K562 (cell line): Measurements from ENCODE around the gene SDC1. TPM values are rescaled to one million over a fixed set of nuclear protein-coding genes. Genes with fewer than 3 reads are reported as not detected.

ENCODE experiments used
- ATAC-seq: fragments of 200-7000 bp; cut with Tn5 transposase; 3 replicates; pipeline ENCODE4 v1.9.1; 2020; ENCODE audit warnings: moderate library complexity
- BruUV-seq: library from RNA; stranded (reverse); fragments of 400-500 nt; replicated peaks from 2 replicates; lab custom pipeline; 2021; lab: Mats Ljungman, UMichigan
- CTCF ChIA-PET: fragments of 300-600 bp; formaldehyde crosslinking; extraction: SDS; loops from one replicate; lab custom pipeline; 2021; ENCODE audit warnings: low intra/inter-chr PET ratio; lab: Yijun Ruan, JAX
- POLR2A ChIA-PET: fragments of 300-600, 350-650 bp; sonication (Branson Sonifier 250); formaldehyde crosslinking; extraction: SDS; loops from one replicate; lab custom pipeline; 2021; ENCODE audit warnings: antibody characterized with exemption, inconsistent platforms; lab: Yijun Ruan, JAX
- DNase-seq, 4 experiments: peaks; one replicate each; pipeline versions ENCODE4 v3.0.0 to v3.0.0-alpha.2; 2011 to 2018; ENCODE audit warnings: low spot score in 3 of 4, mixed read lengths in 3 of 4; ENCODE audit errors: extremely low read depth in 1 of 4
- FAIRE-seq: peaks from 2 replicates; lab custom pipeline; 2011; peaks lifted over from hg19 to GRCh38; lab: Jason Lieb, UNC
- H2AFZ ChIP-seq: 2 replicates; pipeline ENCODE4 v1.6.0; 2011; ENCODE audit warnings: low read depth, low read length, control low read depth, inconsistent platforms
- H3K27ac ChIP-seq: fragments of 200-600 bp; 3 replicates; pipeline ENCODE4 v1.8.0; 2011; ENCODE audit warnings: low read depth, mild to moderate bottlenecking, control low read depth, inconsistent platforms, low read length, moderate library complexity, mixed read lengths; ENCODE audit errors: extremely low read depth
- H3K27me3 ChIP-seq, 2 experiments: fragments of 300-600 bp in 1 of 2; 2 replicates in 1 of 2; 3 replicates in 1 of 2; pipeline versions ENCODE4 v1.6.0 to v1.8.0; 2011; ENCODE audit warnings: inconsistent platforms in 2 of 2, low read length in 2 of 2, mild to moderate bottlenecking in 1 of 2, mixed read lengths in 1 of 2, moderate library complexity in 1 of 2; ENCODE audit not compliant: control insufficient read depth in 2 of 2, insufficient read depth in 2 of 2
- H3K36me3 ChIP-seq: fragments of 300-600 bp; 3 replicates; pipeline ENCODE4 v1.8.0; 2011; ENCODE audit warnings: mild to moderate bottlenecking, low read length, inconsistent platforms; ENCODE audit not compliant: control insufficient read depth, insufficient read depth
- H3K4me1 ChIP-seq, 2 experiments: fragments of 200-600 bp in 1 of 2; replicated peaks in 1 of 2; 2 replicates in 1 of 2; 3 replicates in 1 of 2; pipeline versions ENCODE4 v1.5.1 to v1.8.0; 2011; ENCODE audit warnings: inconsistent platforms in 2 of 2, low read length in 2 of 2, mild to moderate bottlenecking in 1 of 2, mixed read lengths in 1 of 2, moderate library complexity in 1 of 2; ENCODE audit not compliant: control insufficient read depth in 2 of 2, insufficient read depth in 2 of 2
- H3K4me2 ChIP-seq: 2 replicates; pipeline ENCODE4 v1.6.1; 2011; ENCODE audit warnings: low read length, control low read depth, inconsistent platforms, mixed read lengths; ENCODE audit not compliant: insufficient read depth
- H3K4me3 ChIP-seq: fragments of 200-600 bp; sonication (generic), shearing (Covaris generic); 2 replicates; pipeline ENCODE4 v1.5.1; 2016; ENCODE audit warnings: control low read depth, inconsistent platforms
- H3K79me2 ChIP-seq: fragments of 200-600 bp; 3 replicates; pipeline ENCODE4 v1.8.0; 2011; ENCODE audit warnings: low read length, inconsistent platforms; ENCODE audit not compliant: control insufficient read depth, insufficient read depth
- H3K9ac ChIP-seq, 2 experiments: 2 replicates each; pipeline versions ENCODE4 v1.6.0 to v1.6.1; 2011; ENCODE audit warnings: low read depth in 2 of 2, low read length in 2 of 2, control low read depth in 1 of 2, inconsistent platforms in 1 of 2, mild to moderate bottlenecking in 1 of 2, mixed read lengths in 1 of 2; ENCODE audit not compliant: insufficient read depth in 1 of 2
- H3K9me1 ChIP-seq: one replicate; pipeline ENCODE4 v1.6.0; 2011; ENCODE audit warnings: inconsistent platforms, mild to moderate bottlenecking, low read length, moderate library complexity; ENCODE audit not compliant: control insufficient read depth, insufficient read depth
- H3K9me3 ChIP-seq: replicated peaks from 2 replicates; pipeline ENCODE4 v1.5.1; 2011; ENCODE audit warnings: low read depth, low read length, inconsistent platforms; ENCODE audit not compliant: control insufficient read depth, insufficient read depth
- H4K20me1 ChIP-seq: replicated peaks from 2 replicates; pipeline ENCODE4 v1.6.1; 2011; ENCODE audit warnings: low read length, inconsistent platforms, mixed read lengths; ENCODE audit not compliant: control insufficient read depth, insufficient read depth
- BRCA1 ChIP-seq, 2 experiments: fragments of 450-650 bp in 1 of 2; sonication (generic) in 1 of 2; formaldehyde crosslinking in 1 of 2; IDR thresholded peaks; 2 replicates each; pipeline versions ENCODE4 v1.5.0 to v1.6.1; 2017 to 2020; ENCODE audit warnings: mild to moderate bottlenecking in 1 of 2, missing genetic modification reagents in 1 of 2
- CEBPB ChIP-seq: fragments of 450-650 bp; IDR thresholded peaks from 2 replicates; pipeline ENCODE4 v1.6.1; 2016; ENCODE audit warnings: missing genetic modification characterization, missing compliant biosample characterization
- CXXC5 ChIP-seq: fragments of 250-450 bp; sonication (Bioruptor Pico); IDR thresholded peaks from 2 replicates; pipeline ENCODE4 v1.8.0; 2022; ENCODE audit warnings: inconsistent platforms, mild to moderate bottlenecking, moderate library complexity
- RUNX1 ChIP-seq: sonication (generic); IDR thresholded peaks from 2 replicates; pipeline ENCODE4 v1.6.1; 2016; ENCODE audit warnings: antibody characterized with exemption, low read depth
- SAFB2 ChIP-seq: fragments of 200-400 bp; formaldehyde crosslinking; IDR thresholded peaks from 2 replicates; pipeline ENCODE4 v1.6.1; 2018; ENCODE audit warnings: borderline replicate concordance, low read length, low read depth, moderate library complexity; ENCODE audit not compliant: severe bottlenecking
- TFE3 ChIP-seq: fragments of 450-650 bp; formaldehyde crosslinking; IDR thresholded peaks from 2 replicates; pipeline ENCODE4 v1.4.0; 2020; ENCODE audit warnings: mild to moderate bottlenecking, mixed read lengths
- ZFP36 ChIP-seq: fragments of 150-350 bp; IDR thresholded peaks from 2 replicates; pipeline ENCODE4 v1.6.1; 2018; ENCODE audit warnings: low read length, low read depth; ENCODE audit not compliant: partially characterized antibody
- WGBS: fragments of 100-300 bp; shearing (Covaris generic); methylation state at CpG from one replicate; pipeline ENCODE4 v1.1.6; 2016; ENCODE audit warnings: low coverage, mixed read lengths; ENCODE audit not compliant: insufficient coverage; ENCODE audit errors: missing lambda C conversion rate; 5-methylcytosine and 5-hydroxymethylcytosine counted together
- in situ Hi-C: fragments of 300-500 bp; cut with MboI; formaldehyde crosslinking; loops from 4 replicates; pipeline ENCODE4 v1.15.0; 2018; ENCODE audit warnings: inconsistent platforms, mixed read lengths
- intact Hi-C: fragments of 100-400 bp; cut with micrococcal nuclease; formaldehyde crosslinking; loops from 2 replicates; pipeline ENCODE4 v1.14.2; 2022
- polyA plus RNA-seq, 8 experiments: library from polyadenylated mRNA; depleted of rRNA in 4 of 8; stranded (reverse) in 5 of 8; unstranded in 3 of 8; fragments of >200 nt; fragmentation: Nextera tagmentation in 2 of 8; fragmentation: Illumina TruSeq in 1 of 8; extraction: Ambion mirVana in 2 of 8; extraction: Trizol in 1 of 8; gene quantifications; 2 replicates each; pipeline versions ENCODE4 v1.2.1 to v1.2.3, GENCODE V29; 2011 to 2014; ENCODE audit warnings: inconsistent platforms in 1 of 8, missing spikeins in 1 of 8
- total RNA-seq, 7 experiments: library from RNA; depleted of rRNA in 6 of 7; stranded (reverse); fragments of >200 nt in 6 of 7; fragmentation: Illumina TruSeq in 2 of 7; extraction: Trizol in 2 of 7; gene quantifications; 2 replicates each; pipeline versions ENCODE4 v1.2.1 to v1.2.3, GENCODE V29; 2011 to 2021; ENCODE audit warnings: low replicate concordance in 1 of 7

Gene SDC1
- total and polyA plus RNA-seq, 9 of the 15 experiments (the other 6 are each of a cell fraction or from before 2014, with no cell fraction given), result 0.06 to 2.7 (median 0.49) TPM

DNA sequence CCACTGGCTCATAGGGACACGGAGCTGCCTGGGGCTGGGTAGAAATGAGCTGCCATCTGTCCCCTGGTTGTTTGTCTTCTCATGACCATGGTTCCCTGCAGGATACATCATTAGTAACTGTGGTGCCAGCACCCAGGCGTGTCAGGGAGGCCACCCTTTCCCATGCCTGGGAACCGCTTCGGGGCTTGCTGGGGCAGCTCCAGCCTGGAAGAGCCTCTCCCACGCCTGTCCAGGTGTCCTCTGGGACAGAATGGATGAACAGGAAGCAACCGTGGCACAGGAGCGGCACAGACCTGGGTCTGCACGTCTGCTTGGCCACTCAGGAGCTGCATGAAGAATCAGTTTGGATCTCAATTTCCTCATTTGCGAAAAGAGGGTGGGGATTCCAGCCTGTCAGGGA is 34.8 kb downstream of the SDC1 start:
- Histone ChIP-seq H3K9me1 (no peaks in the 10 kb centered on the region), H3K79me2 (no peaks in the 10 kb centered on the region), H3K9ac (no peak overlapping the region), H3K4me3 (no peak overlapping the region), H2AFZ (no peak overlapping the region), H3K4me2 (no peak overlapping the region), H3K27me3 (peaks cover 0 to 8% of the 10 kb centered on the region in 2 experiments; a peak in 2 of 5 replicates), H3K9me3 (no peaks in the 10 kb centered on the region), H3K36me3 (no peaks in the 10 kb centered on the region), H3K27ac (no peak overlapping the region), H4K20me1 (no peaks in the 10 kb centered on the region), H3K4me1 (peaks cover 16 to 25% of the 10 kb centered on the region in 2 experiments)
- intact Hi-C loops, result no loop called here
- no peak for FAIRE-seq
- ATAC-seq, result no peak
- BruUV-seq, result no TSS peak
- WGBS, result 15% methylated on average over 9 of the region's 9 CpGs
- TF ChIP-seq CXXC5 (CRISPR knock-in tag), result no peak
- TF ChIP-seq SAFB2, result no peak
- TF ChIP-seq CEBPB, result no peak
- TF ChIP-seq RUNX1, result no peak
- in situ Hi-C loops, result no loop called here
- DNase-seq, result no peak
- POLR2A ChIA-PET, result no interaction called here
- CTCF ChIA-PET, result no interaction called here

DNA sequence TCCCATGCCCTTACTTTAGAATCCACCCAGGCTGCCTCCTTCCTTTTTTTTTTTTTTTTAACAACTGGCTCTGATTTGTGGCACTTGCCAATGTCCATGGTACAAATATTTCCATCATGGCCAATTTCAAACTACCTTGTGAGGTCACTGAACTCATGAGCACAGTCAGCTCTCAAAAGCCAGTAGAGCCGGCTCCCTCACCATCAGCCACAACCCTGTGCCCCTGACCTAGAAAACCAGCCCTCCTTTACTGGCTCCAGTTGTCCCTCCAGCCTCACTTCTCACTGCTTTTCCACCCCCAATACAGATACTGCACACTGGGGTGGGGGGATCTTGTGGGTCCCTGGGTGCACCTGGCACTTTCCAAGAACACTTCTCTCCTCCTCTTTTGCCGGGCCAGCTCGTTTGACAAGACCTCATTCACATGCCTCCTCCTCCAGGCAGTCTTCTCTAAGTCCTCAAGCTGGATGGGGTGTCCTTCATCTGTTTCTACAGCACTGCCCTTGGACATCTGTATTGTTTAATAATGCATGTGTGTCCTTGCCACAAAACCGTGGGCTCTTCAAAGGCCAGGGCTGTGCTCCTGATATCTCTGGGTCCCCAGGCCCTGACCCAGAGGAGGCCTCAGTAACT is 35.5 kb downstream of the SDC1 start:
- H2AFZ ChIP-seq, result no peak overlapping the region
- WGBS, result 18% methylated on average over 3 of the region's 4 CpGs

More for the DNA sequence above, 35.5 kb downstream of the SDC1 start:
- H3K4me3 ChIP-seq, result no peak overlapping the region
- no peaks in the 10 kb centered on the region for H4K20me1 ChIP-seq
- H3K79me2 ChIP-seq, result no peaks in the 10 kb centered on the region
- peaks cover 0 to 8% of the 10 kb centered on the region in 2 experiments; a peak in 2 of 5 replicates for H3K27me3 ChIP-seq
- no peak overlapping the region for H3K27ac ChIP-seq
- H3K9ac ChIP-seq, result peak overlapping the region in 1 of 2 experiments; percentile 42; a peak in 2 of 4 replicates
- DNase-seq (no peak), ATAC-seq (no peak), FAIRE-seq (no peak)
- in situ Hi-C loops, result no loop called here
- intact Hi-C loops, result no loop called here
- H3K36me3 ChIP-seq, result no peaks in the 10 kb centered on the region
- H3K4me1 ChIP-seq, result peaks cover 16 to 25% of the 10 kb centered on the region in 2 experiments
- no peak for TF ChIP-seq TFE3 (CRISPR knock-in tag)
- TF ChIP-seq ZFP36, result peak; percentile 68
- no peak for TF ChIP-seq BRCA1 (IDR thresholded peaks at IDR 0.05)
- TF ChIP-seq BRCA1 (CRISPR knock-in tag; IDR thresholded peaks at IDR 0.05), result no peak
- ChIA-PET CTCF (no interaction called here), POLR2A (interaction anchor here (0.5 to 0.7 kb wide), 3 partner anchors 10 to 1327 kb away, joined by 3 read pairs; no protein-coding TSS in a partner anchor)
- H3K9me1 ChIP-seq, result no peaks in the 10 kb centered on the region
- no peak overlapping the region for H3K4me2 ChIP-seq
- no TSS peak for BruUV-seq
- no peaks in the 10 kb centered on the region for H3K9me3 ChIP-seq
